Nephron (organoid): Measurements from ENCODE around the gene C4orf54.

Source experiments
- H3K27ac Mint-ChIP-seq, 3 experiments: 2 replicates each; pipeline ENCODE4 v1.8.0; 2020; ENCODE audit warnings: mixed read lengths in 3 of 3, mild to moderate bottlenecking in 2 of 3, moderate library complexity in 1 of 3
- H3K27me3 Mint-ChIP-seq: 2 replicates; pipeline ENCODE4 v1.8.0; 2021; ENCODE audit warnings: low read depth, mild to moderate bottlenecking, moderate library complexity, mixed read lengths
- H3K36me3 Mint-ChIP-seq: 2 replicates; pipeline ENCODE4 v1.8.0; 2020; ENCODE audit warnings: low read depth, mixed read lengths
- H3K4me1 Mint-ChIP-seq: 2 replicates; pipeline ENCODE4 v1.8.0; 2020; ENCODE audit warnings: mixed read lengths
- H3K4me3 Mint-ChIP-seq, 3 experiments: 2 replicates each; pipeline ENCODE4 v1.8.0; 2020; ENCODE audit warnings: mild to moderate bottlenecking in 3 of 3, mixed read lengths in 3 of 3, moderate library complexity in 2 of 3
- H3K9me3 Mint-ChIP-seq: 2 replicates; pipeline ENCODE4 v1.8.0; 2020; ENCODE audit warnings: mixed read lengths
- TF ChIP-seq, protein P1 (sequence below), 3 experiments: fragments of 200-600 bp; sonication (generic); IDR thresholded peaks; one replicate each; pipeline ENCODE4 v1.5.0; 2021; ENCODE audit warnings: antibody characterized with exemption in 3 of 3; ENCODE audit not compliant: unreplicated experiment in 3 of 3

Gene C4orf54

GRCh38 chr4:99687120-99687519 is 29.5 kb upstream of the C4orf54 start:
- Mint-ChIP-seq H3K4me3 (peak overlapping the region in 1 of 3 experiments; percentile 42), H3K9me3 (peaks cover 21% of the 10 kb centered on the region), H3K36me3 (no peaks in the 10 kb centered on the region), H3K4me1 (peaks cover 23% of the 10 kb centered on the region), H3K27ac (peak overlapping the region; percentile 77 to 90 (median 83)), H3K27me3 (peaks cover 5% of the 10 kb centered on the region)
- TF ChIP-seq, protein P1, sequence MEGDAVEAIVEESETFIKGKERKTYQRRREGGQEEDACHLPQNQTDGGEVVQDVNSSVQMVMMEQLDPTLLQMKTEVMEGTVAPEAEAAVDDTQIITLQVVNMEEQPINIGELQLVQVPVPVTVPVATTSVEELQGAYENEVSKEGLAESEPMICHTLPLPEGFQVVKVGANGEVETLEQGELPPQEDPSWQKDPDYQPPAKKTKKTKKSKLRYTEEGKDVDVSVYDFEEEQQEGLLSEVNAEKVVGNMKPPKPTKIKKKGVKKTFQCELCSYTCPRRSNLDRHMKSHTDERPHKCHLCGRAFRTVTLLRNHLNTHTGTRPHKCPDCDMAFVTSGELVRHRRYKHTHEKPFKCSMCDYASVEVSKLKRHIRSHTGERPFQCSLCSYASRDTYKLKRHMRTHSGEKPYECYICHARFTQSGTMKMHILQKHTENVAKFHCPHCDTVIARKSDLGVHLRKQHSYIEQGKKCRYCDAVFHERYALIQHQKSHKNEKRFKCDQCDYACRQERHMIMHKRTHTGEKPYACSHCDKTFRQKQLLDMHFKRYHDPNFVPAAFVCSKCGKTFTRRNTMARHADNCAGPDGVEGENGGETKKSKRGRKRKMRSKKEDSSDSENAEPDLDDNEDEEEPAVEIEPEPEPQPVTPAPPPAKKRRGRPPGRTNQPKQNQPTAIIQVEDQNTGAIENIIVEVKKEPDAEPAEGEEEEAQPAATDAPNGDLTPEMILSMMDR (IDR thresholded peaks at IDR 0.05; ENCODE audit: unreplicated experiment in 3 of 3): no peak

GRCh38 chr4:99685234-99685633 is 27.6 kb upstream of the C4orf54 start:
- Mint-ChIP-seq H3K4me3 (no peak overlapping the region), H3K27me3 (peaks cover 5% of the 10 kb centered on the region), H3K36me3 (no peaks in the 10 kb centered on the region), H3K27ac (no peak overlapping the region), H3K4me1 (peaks cover 27% of the 10 kb centered on the region), H3K9me3 (peaks cover 10% of the 10 kb centered on the region)
- TF ChIP-seq, protein P1 (IDR thresholded peaks at IDR 0.05; ENCODE audit: unreplicated experiment in 3 of 3): no peak

DNA sequence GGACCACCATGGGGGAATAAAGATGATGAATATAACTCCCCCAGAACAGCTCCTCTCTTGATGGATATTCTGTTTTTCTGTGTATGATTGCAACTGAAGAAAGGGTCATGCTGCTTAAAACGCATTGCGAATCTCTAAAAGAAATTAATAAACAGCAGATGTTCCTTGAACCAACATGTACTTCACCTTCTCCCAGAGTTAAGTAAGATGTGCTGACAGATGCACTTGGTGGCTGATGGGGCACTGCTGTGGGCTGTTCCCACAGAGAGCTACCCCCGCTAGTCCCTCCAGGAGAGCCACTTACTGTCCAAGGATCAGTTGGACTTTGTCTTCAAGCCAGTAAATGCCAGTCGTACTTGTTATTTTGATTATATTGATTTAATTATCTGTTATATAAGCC is 26.3 kb upstream of the C4orf54 start:
- no peak overlapping the region for H3K4me3 Mint-ChIP-seq
- TF ChIP-seq, protein P1 (IDR thresholded peaks at IDR 0.05; ENCODE audit: unreplicated experiment in 3 of 3): no peak
- peaks cover 10% of the 10 kb centered on the region for H3K9me3 Mint-ChIP-seq
- no peak overlapping the region for H3K27ac Mint-ChIP-seq
- H3K4me1 Mint-ChIP-seq: peaks cover 35% of the 10 kb centered on the region
- H3K36me3 Mint-ChIP-seq: no peaks in the 10 kb centered on the region
- H3K27me3 Mint-ChIP-seq: peaks cover 5% of the 10 kb centered on the region

- Mint-ChIP-seq H3K4me1 (peaks cover 18% of the 10 kb centered on the region), H3K36me3 (no peaks in the 10 kb centered on the region), H3K9me3 (peaks cover 8% of the 10 kb centered on the region), H3K4me3 (no peak overlapping the region), H3K27ac (no peak overlapping the region), H3K27me3 (peaks cover 5% of the 10 kb centered on the region)
- TF ChIP-seq, protein P1 (IDR thresholded peaks at IDR 0.05; ENCODE audit: unreplicated experiment in 3 of 3): no peak
Measured at GRCh38 chr4:99679976-99680375, 22.3 kb upstream of the C4orf54 start.

DNA sequence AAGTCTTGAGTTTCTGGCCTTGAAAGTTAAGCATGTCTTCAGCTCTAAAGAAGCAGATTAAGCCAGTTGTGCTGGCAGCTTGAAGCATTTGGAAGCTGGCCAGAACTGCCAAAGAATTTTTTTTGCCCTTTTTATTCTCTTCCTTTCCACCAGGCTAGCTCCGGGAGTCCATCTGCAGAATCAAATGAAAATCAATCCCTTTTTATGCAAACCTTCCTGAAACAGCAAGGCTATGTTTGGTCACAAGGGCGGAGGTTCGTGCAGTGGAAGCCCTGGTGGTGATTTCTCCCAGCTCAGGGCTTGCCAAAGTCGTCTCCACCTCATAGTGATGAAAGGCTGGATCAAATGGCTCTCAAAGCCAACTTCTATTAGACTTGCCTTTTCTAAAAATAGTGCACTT is 21.6 kb upstream of the C4orf54 start:
- Mint-ChIP-seq H3K27me3 (peaks cover 5% of the 10 kb centered on the region), H3K9me3 (peaks cover 12% of the 10 kb centered on the region), H3K4me1 (peaks cover 18% of the 10 kb centered on the region), H3K36me3 (no peaks in the 10 kb centered on the region), H3K4me3 (peak overlapping the region in 1 of 3 experiments; percentile 63), H3K27ac (peak overlapping the region; percentile 25 to 80 (median 74))
- TF ChIP-seq, protein P1 (IDR thresholded peaks at IDR 0.05; ENCODE audit: unreplicated experiment in 3 of 3): no peak

- no peaks in the 10 kb centered on the region for H3K36me3 Mint-ChIP-seq
- H3K27me3 Mint-ChIP-seq: no peaks in the 10 kb centered on the region
- peaks cover 28% of the 10 kb centered on the region for H3K9me3 Mint-ChIP-seq
- no peak overlapping the region for H3K27ac Mint-ChIP-seq
- TF ChIP-seq, protein P1 (IDR thresholded peaks at IDR 0.05; ENCODE audit: unreplicated experiment in 3 of 3): no peak
- peaks cover 12% of the 10 kb centered on the region for H3K4me1 Mint-ChIP-seq
- no peak overlapping the region for H3K4me3 Mint-ChIP-seq
Measured at GRCh38 chr4:99677161-99677560, 19.5 kb upstream of the C4orf54 start.
